Regular cardiac myocyte (primary cell): ENCODE data around the gene OLFML2A. TPM values are rescaled to one million over a fixed set of nuclear protein-coding genes. Genes with fewer than 3 reads are reported as not detected.

ENCODE experiments used
- total RNA-seq: library from RNA; depleted of rRNA; stranded (reverse); fragments of >200 nt; gene quantifications from 2 replicates; pipeline ENCODE4 v1.2.3, GENCODE V29; 2014

The OLFML2A gene
- 0.19 and 0.56 TPM in 2 replicates for total RNA-seq

DNA sequence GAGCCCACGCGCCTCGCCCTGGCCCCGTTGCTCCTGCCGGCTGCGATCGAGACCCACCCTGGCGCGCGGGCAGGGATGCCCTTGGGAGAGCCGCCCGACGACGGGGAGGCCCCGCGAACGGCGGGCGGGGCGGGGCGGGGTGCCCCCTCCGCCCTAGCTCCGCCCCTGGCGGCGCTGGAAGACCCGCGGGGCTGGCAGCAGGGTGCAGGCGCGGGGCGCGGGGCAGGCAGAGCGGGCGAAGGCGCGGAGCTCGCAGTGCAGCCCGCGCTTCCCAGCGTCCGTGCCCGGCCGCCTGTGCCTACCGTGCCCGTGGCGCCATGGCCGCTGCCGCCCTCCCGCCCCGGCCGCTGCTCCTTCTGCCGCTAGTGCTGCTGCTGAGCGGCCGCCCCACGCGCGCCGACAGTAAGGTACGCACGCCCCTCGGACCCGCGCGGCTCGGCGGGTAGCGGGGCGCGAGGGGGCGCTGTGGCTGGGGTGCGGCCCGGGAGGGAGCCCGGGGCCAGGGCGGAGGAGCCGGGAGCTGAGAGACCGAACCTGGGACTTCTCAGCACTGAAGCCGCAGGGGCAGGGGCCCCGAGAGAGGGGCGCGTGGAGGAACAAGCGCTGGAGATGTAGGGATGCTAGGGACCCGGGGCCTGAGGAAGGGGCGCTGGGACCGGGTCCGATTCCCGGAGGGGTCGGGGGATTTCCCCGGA is at the start of gene OLFML2A:
Gene OLFML2A, plus strand, starts transcription at position 180 of the 695 bp plus-strand sequence. Its CDS starts 138 bp downstream, at position 318.

DNA sequence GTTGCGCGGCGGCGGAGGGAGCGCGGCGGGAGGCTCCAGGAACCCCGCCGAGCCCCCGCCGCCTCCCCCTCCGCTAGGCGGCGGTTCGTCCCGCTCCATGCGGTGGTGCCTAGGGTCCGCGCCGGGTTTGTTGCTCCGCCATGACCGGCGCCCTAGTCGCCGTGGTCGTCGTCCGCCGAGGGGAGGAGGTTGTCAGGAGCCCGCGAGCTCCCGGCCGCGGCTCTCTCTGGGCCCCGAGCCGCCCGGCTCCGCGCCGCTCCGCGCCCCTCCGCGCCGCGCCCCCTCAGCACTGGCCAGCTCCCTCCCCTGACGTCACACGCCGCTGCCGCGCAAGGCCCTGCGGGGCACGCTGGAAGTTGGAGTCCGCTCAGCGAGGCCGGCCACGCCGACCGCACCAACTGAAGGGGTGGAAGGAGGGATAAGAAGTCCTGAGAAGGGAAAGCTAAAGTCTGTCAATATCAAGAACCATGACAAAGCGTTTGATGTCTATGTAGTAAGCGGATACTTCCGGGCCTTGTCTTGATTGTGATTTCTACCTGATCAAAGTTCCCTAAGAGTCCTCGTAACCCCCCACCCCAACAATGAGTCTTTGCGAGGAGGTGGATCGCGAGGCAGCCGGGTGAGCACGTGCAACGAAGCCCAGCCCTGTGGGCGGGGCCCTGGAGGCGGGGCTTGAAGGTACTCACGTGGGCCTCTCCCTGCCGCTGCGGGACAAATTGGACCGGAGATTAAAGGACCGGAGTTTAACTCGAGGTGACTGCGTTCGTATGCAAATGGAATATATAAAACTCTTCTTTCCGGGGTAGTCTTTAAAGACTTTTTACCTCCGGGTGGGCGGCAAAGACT is 5.7 kb upstream of the OLFML2A start, which contains the start of gene NR6A1:
Gene NR6A1, minus strand, starts transcription at position 291 of the 846 bp plus-strand sequence.

DNA sequence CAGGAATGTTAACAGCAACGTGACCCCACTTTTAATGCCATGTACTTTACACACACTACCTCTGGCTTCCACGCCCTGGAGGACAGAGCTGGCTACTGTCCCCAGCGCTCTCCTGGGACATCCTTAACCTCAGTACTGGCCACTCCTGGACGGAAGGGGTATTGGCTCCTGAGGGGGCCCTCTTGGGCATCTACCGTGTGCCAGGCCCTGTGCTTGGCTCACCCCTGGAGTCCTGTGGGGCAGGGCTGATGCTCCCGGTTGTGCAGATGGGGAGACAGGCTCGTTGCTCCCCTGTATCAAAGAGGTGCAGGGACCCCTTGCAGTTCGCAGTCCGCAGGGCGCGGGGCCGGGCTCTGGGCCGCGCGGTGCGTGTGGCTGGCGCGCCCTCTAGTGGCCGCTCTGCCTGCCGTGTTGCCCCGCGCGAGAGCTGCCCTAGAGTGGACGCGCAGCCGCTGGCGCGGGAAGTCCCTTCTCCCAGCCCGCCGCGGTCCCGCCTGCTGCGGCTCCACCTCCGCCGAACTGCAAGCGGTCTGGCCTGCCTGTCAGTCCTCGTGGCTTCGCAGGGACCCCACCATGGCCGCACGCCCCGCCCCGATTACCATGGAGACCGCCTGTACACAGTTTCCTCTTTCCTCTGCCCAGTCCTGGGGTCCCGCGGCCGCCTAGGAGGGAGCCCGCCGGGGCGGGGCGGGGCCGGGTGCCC is 76.0 kb downstream of the OLFML2A start, which contains the start of gene WDR38:
Gene WDR38, plus strand, starts transcription at position 632 of the 703 bp plus-strand sequence. CDS start 72 bp downstream, outside the sequence.

DNA sequence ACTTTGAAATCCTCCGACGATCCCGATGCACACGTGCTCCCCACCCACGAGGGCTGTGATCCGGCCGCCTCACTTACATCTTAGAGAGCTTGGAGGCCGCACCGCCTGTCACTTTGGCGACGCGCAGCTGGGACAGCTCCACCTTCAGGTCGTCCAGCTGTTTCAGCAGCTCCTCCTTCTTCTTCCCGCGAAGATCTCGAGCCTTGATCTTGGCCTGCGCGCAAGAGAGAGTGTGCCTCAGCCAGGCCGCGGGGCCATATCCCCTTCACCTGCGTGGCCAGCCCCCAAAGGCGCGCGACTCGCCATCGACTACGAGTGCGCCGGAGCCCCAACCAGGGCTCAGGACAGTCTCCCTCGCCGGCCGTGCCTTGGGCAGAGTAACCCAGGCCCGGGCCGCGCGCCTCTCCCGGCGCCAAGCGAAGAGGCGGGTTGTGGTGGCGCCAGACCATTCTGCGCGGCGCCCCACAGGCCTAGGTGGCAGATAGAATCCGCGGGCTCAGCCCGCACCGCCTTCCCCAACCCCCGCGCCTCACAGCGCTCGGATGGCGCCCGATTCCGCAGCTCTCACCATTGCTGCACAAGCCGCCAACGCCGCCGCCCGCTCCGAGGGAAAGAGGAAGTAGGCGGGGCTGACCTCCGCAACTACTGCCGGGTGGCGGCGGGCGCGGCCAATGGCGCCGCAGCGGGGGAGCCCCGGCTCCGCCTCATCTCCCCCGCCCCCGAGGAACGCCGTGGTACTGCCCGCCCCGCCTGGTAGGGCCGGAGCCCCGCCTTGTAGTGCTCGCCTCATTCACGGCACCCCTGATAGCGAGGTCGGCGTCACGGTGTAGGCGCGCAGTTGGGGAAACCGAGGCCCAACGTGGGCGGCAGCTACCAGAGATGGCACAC is 84.7 kb downstream of the OLFML2A start, which contains the start of the genes ARPC5L and RPL35:
Gene ARPC5L, plus strand, starts transcription at position 789 of the 888 bp plus-strand sequence. CDS start 7,161 bp downstream, outside the sequence.
Gene RPL35, minus strand, starts transcription at position 616 of the 888 bp plus-strand sequence. Its CDS starts 45 bp downstream, at position 571.

Other genes with a start within 250 kb of the OLFML2A start
- gene NR6A1, start 5.8 kb upstream of the OLFML2A start, total RNA-seq, result 0.19 and 0.56 TPM in 2 replicates
- gene WDR38, start 76.3 kb downstream of the OLFML2A start, total RNA-seq, result not detected in 2 replicates
- 2,537 and 2,667 TPM in 2 replicates for gene RPL35, start 84.8 kb downstream of the OLFML2A start, total RNA-seq
- 10.1 and 21.3 TPM in 2 replicates for gene ARPC5L, start 85.0 kb downstream of the OLFML2A start, total RNA-seq
- 7.9 and 13.4 TPM in 2 replicates for gene GOLGA1, start 163.9 kb downstream of the OLFML2A start, total RNA-seq